Endothelial cell of umbilical vein (primary cell): ENCODE measurements around the gene CRYZL1. TPM values are rescaled to one million over a fixed set of nuclear protein-coding genes. Genes with fewer than 3 reads are reported as not detected.

Experiments
- BruUV-seq: library from RNA; stranded (reverse); fragments of 400-500 nt; replicated peaks from 2 replicates; lab custom pipeline; 2021; lab: Mats Ljungman, UMichigan
- CTCF ChIA-PET: fragments of 300-600, 350-600 bp; sonication (Branson Sonifier 250); formaldehyde crosslinking; loops from one replicate; lab custom pipeline; 2021; ENCODE audit warnings: antibody characterized with exemption, inconsistent platforms; lab: Charles Lee
- POLR2A ChIA-PET: fragments of 300-600, 350-600 bp; sonication (Branson Sonifier 250); formaldehyde crosslinking; loops from one replicate; lab custom pipeline; 2021; ENCODE audit warnings: antibody characterized with exemption, inconsistent platforms; lab: Charles Lee
- DNase-seq: peaks from one replicate; pipeline ENCODE4 v3.0.0-alpha.2; 2011; ENCODE audit warnings: low read depth, low spot score
- FAIRE-seq: peaks from 2 replicates; lab custom pipeline; 2011; peaks lifted over from hg19 to GRCh38; lab: Jason Lieb, UNC
- H2AFZ ChIP-seq: 2 replicates; pipeline ENCODE4 v1.6.0; 2012; ENCODE audit warnings: low read depth, low read length, control low read depth, inconsistent platforms
- H3K27ac ChIP-seq: 2 replicates; pipeline ENCODE4 v1.5.1; 2011; ENCODE audit warnings: low read depth, mild to moderate bottlenecking, control low read depth, low read length, moderate library complexity; ENCODE audit not compliant: insufficient read depth
- H3K27me3 ChIP-seq, 2 experiments: 2 replicates each; pipeline versions ENCODE4 v1.6.0 to v1.6.1; 2011; ENCODE audit warnings: low read length in 2 of 2, mixed read lengths in 1 of 2; ENCODE audit not compliant: control insufficient read depth in 2 of 2, insufficient read depth in 2 of 2
- H3K36me3 ChIP-seq, 2 experiments: 2 replicates in 1 of 2; 3 replicates in 1 of 2; pipeline ENCODE4 v1.5.1; 2011; ENCODE audit warnings: low read length in 2 of 2, mild to moderate bottlenecking in 1 of 2, moderate library complexity in 1 of 2; ENCODE audit not compliant: control insufficient read depth in 2 of 2, insufficient read depth in 2 of 2; ENCODE audit errors: extremely low read depth in 1 of 2
- H3K4me1 ChIP-seq: 3 replicates; pipeline ENCODE4 v1.5.1; 2011; ENCODE audit warnings: mild to moderate bottlenecking, low read length; ENCODE audit not compliant: control insufficient read depth, insufficient read depth; ENCODE audit errors: extremely low read depth
- H3K4me2 ChIP-seq: 2 replicates; pipeline ENCODE4 v1.6.1; 2011; ENCODE audit warnings: low read length, control low read depth, mixed read lengths; ENCODE audit not compliant: insufficient read depth
- H3K4me3 ChIP-seq, 3 experiments: fragments of 200-600 bp in 1 of 3; sonication (generic), shearing (Covaris generic) in 1 of 3; replicated peaks in 1 of 3; 2 replicates each; pipeline ENCODE4 v1.5.1; 2011 to 2016; ENCODE audit warnings: control low read depth in 3 of 3, low read length in 3 of 3, mild to moderate bottlenecking in 2 of 3, inconsistent platforms in 1 of 3, low read depth in 1 of 3, moderate library complexity in 1 of 3; ENCODE audit not compliant: insufficient read depth in 1 of 3
- H3K79me2 ChIP-seq: 2 replicates; pipeline ENCODE4 v1.6.0; 2012; ENCODE audit warnings: low read length, inconsistent platforms; ENCODE audit not compliant: control insufficient read depth, insufficient read depth
- H3K9ac ChIP-seq: replicated peaks from 2 replicates; pipeline ENCODE3; 2011; ENCODE audit warnings: low read length, control low read depth; ENCODE audit not compliant: insufficient read depth; ENCODE audit errors: extremely low read depth
- H3K9me1 ChIP-seq: replicated peaks from 3 replicates; pipeline ENCODE4 v1.6.0; 2011; ENCODE audit warnings: mild to moderate bottlenecking, low read length; ENCODE audit not compliant: control insufficient read depth, insufficient read depth; ENCODE audit errors: extremely low read depth
- H3K9me3 ChIP-seq: replicated peaks from 2 replicates; pipeline ENCODE4 v1.5.1; 2012; ENCODE audit warnings: low read length, inconsistent platforms; ENCODE audit not compliant: control insufficient read depth, insufficient read depth
- H4K20me1 ChIP-seq: replicated peaks from 2 replicates; pipeline ENCODE3; 2011; ENCODE audit warnings: mild to moderate bottlenecking, low read length; ENCODE audit not compliant: control insufficient read depth, insufficient read depth; ENCODE audit errors: extremely low read depth
- CTCF ChIP-seq, 2 donors: IDR thresholded peaks; 1 replicate in 1 of 2; 2 replicates in 1 of 2; pipeline ENCODE4 v1.5.1; 2011; ENCODE audit warnings: low read length in 2 of 2, mild to moderate bottlenecking in 2 of 2, moderate library complexity in 2 of 2, control low read depth in 1 of 2, inconsistent platforms in 1 of 2, low read depth in 1 of 2; ENCODE audit not compliant: insufficient read depth in 1 of 2; ENCODE audit errors: extremely low read depth in 1 of 2
- EZH2 ChIP-seq: IDR thresholded peaks from 2 replicates; pipeline ENCODE4 v1.6.1; 2012; ENCODE audit warnings: borderline replicate concordance, low read depth, mild to moderate bottlenecking, moderate library complexity, low read length, inconsistent platforms; ENCODE audit not compliant: severe bottlenecking
- FOS ChIP-seq: IDR thresholded peaks from 2 replicates; pipeline ENCODE4 v1.6.1; 2011; ENCODE audit warnings: mild to moderate bottlenecking, low read length, moderate library complexity, borderline replicate concordance; ENCODE audit not compliant: insufficient read depth
- GATA2 ChIP-seq: IDR thresholded peaks from 2 replicates; pipeline ENCODE4 v1.7.0; 2011; ENCODE audit warnings: low read depth, mild to moderate bottlenecking, moderate library complexity, mixed read lengths, low read length; ENCODE audit not compliant: insufficient read length, insufficient read depth
- JUN ChIP-seq: IDR thresholded peaks from 2 replicates; pipeline ENCODE4 v1.6.1; 2011; ENCODE audit warnings: borderline replicate concordance, low read depth; ENCODE audit not compliant: insufficient read length, insufficient read depth
- MAX ChIP-seq: IDR thresholded peaks from 2 replicates; pipeline ENCODE4 v1.6.1; 2011; ENCODE audit not compliant: insufficient read depth, insufficient read length
- MYC ChIP-seq: IDR thresholded peaks from one replicate; pipeline ENCODE4 v1.6.1; 2011; ENCODE audit warnings: mild to moderate bottlenecking, low read depth, low read length
- POLR2A ChIP-seq: IDR thresholded peaks from 2 replicates; pipeline ENCODE4 v1.6.1; 2012; ENCODE audit warnings: low read depth, mild to moderate bottlenecking, control low read depth, low read length
- POLR2AphosphoS5 ChIP-seq: IDR thresholded peaks from 2 replicates; pipeline ENCODE4 v1.6.1; 2012; ENCODE audit warnings: low read depth, mild to moderate bottlenecking, control low read depth, low read length, moderate library complexity; ENCODE audit not compliant: insufficient read depth
- dilution Hi-C: fragments of 300-500 bp; cut with MboI; formaldehyde crosslinking; loops from one replicate; pipeline ENCODE4 v1.15.0; 2019; ENCODE audit warnings: low sequenced_read_pairs; ENCODE audit not compliant: extremely low pct_ligation_motif_present
- intact Hi-C: fragments of 100-400 bp; cut with micrococcal nuclease; formaldehyde crosslinking; loops from one replicate; pipeline ENCODE4 v1.10.0; 2022
- polyA plus RNA-seq, 4 experiments: library from polyadenylated mRNA; depleted of rRNA in 3 of 4; stranded (reverse) in 3 of 4; unstranded in 1 of 4; fragments of >200 nt; gene quantifications; 2 replicates each; pipeline versions ENCODE4 v1.2.1 to v1.2.3, GENCODE V29; 2011 to 2012; ENCODE audit warnings: missing spikeins in 1 of 4
- total RNA-seq: library from RNA; stranded (reverse); gene quantifications from 2 replicates; pipeline ENCODE4 v1.2.3, GENCODE V29; 2021

CRYZL1 gene
- total and polyA plus RNA-seq, 2 donors (not counting 3 experiments of a cell fraction or from before 2014, with no cell fraction given) = 26.4 to 42.1 TPM

- no peak for TF ChIP-seq GATA2
- no peak for TF ChIP-seq POLR2A
- TF ChIP-seq MAX = no peak
- no peak for TF ChIP-seq MYC
- TF ChIP-seq EZH2 = no peak
- TF ChIP-seq CTCF (IDR thresholded peaks at IDR 0.05; ENCODE audit: extremely low read depth in 1 of 2, insufficient read depth in 1 of 2, low read depth in 1 of 2, low read length in 2 of 2) = no peak
- TF ChIP-seq POLR2AphosphoS5 = no peak
- TF ChIP-seq FOS = no peak
- TF ChIP-seq JUN = no peak
- no peak for FAIRE-seq
Measured at GRCh38 chr21:33647587-33647986, 6.0 kb upstream of the CRYZL1 start.

More at GRCh38 chr21:33647587-33647986, 6.0 kb upstream of the CRYZL1 start:
- ChIA-PET CTCF (no interaction called here), POLR2A (no interaction called here)
- Histone ChIP-seq H3K9ac (no peak overlapping the region), H3K4me2 (no peak overlapping the region), H2AFZ (no peak overlapping the region), H3K9me3 (no peaks in the 10 kb centered on the region), H3K27ac (no peak overlapping the region), H4K20me1 (no peaks in the 10 kb centered on the region), H3K4me3 (no peak overlapping the region), H3K4me1 (peaks cover 27% of the 10 kb centered on the region), H3K9me1 (no peaks in the 10 kb centered on the region), H3K79me2 (peaks cover 99% of the 10 kb centered on the region), H3K36me3 (no peaks in the 10 kb centered on the region), H3K27me3 (no peaks in the 10 kb centered on the region)
- BruUV-seq = no TSS peak
- dilution Hi-C loops = no loop called here
- no peak for DNase-seq
- intact Hi-C loops = no loop called here
